ENCODE measurements around the gene SPATA9.
"Not testable (repeated sequence)": the region's sequence is repeated elsewhere in the genome, so short reads cannot be mapped to it uniquely, and the experiment has no call there.

Gene SPATA9

GRCh38 chr5:95649842-95650620 lies 32.8 kb downstream of the SPATA9 start:
- Mint-ChIP-seq H3K4me3 (no peak overlapping the region), H3K9me3 (no peaks in the 10 kb centered on the region), H3K27ac (no peak overlapping the region), H3K27me3 (no peaks in the 10 kb centered on the region), H3K36me3 (peaks cover 7% of the 10 kb centered on the region), H3K4me1 (no peaks in the 10 kb centered on the region)
- DNase-seq (ENCODE audit: low spot score in 2 of 2): no peak
- ATAC-seq (ENCODE audit: low read depth): no peak

DNA sequence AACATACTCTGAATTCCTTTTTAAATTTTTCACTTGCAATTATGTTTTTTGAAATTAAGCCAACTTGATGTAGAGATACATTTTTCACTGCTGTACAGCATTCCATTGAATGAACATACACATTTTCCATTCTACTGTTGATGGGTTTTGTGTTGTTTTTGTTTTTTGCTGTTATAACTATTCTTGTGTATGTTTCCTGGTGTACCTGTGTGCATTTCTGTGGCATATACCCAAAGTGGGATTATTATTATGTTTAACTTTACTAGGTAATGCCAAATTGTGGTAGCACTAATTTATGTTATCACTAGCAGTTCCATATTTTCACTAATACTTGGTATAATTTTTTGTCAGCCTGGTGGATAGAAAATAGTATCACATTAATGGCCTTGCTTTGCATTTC lies 33.5 kb downstream of the SPATA9 start:
- Mint-ChIP-seq H3K36me3 (peaks cover 5% of the 10 kb centered on the region), H3K4me3 (no peak overlapping the region), H3K4me1 (peaks cover 2% of the 10 kb centered on the region), H3K9me3 (no peaks in the 10 kb centered on the region), H3K27ac (no peak overlapping the region), H3K27me3 (no peaks in the 10 kb centered on the region)
- no peak for DNase-seq (ENCODE audit: low spot score in 2 of 2)
- ATAC-seq (ENCODE audit: low read depth): no peak

GRCh38 chr5:95647886-95648860 lies 34.6 kb downstream of the SPATA9 start:
- no peak for DNase-seq (ENCODE audit: low spot score in 2 of 2)
- no peak for ATAC-seq (ENCODE audit: low read depth)
- Mint-ChIP-seq H3K4me3 (no peak overlapping the region), H3K27me3 (no peaks in the 10 kb centered on the region), H3K27ac (no peak overlapping the region), H3K36me3 (peaks cover 5% of the 10 kb centered on the region), H3K4me1 (peaks cover 6% of the 10 kb centered on the region), H3K9me3 (no peaks in the 10 kb centered on the region)

GRCh38 chr5:95646569-95647431 lies 36.0 kb downstream of the SPATA9 start, which contains the start of gene RFESD:
RFESD (plus strand) TSS chr5:95646777; CDS start chr5:95652272, 5,495 bp downstream.
- peak within 1 kb of the TSS; percentile 87 for H3K4me3 Mint-ChIP-seq
- H3K36me3 Mint-ChIP-seq: no peaks in the 10 kb centered on the region
- no peaks in the 10 kb centered on the region for H3K27me3 Mint-ChIP-seq
- peak; percentile 92 for ATAC-seq (ENCODE audit: low read depth)
- peak; percentile 92 to 93 for DNase-seq (ENCODE audit: low spot score in 2 of 2)
- H3K4me1 Mint-ChIP-seq: peaks cover 6% of the 10 kb centered on the region
- H3K9me3 Mint-ChIP-seq: no peaks in the 10 kb centered on the region
- H3K27ac Mint-ChIP-seq: peak within 1 kb of the TSS; percentile 72

GRCh38 chr5:95646226-95646568 lies 36.6 kb downstream of the SPATA9 start:
- not testable (repeated sequence) for H3K36me3 Mint-ChIP-seq; H3K4me1 Mint-ChIP-seq; DNase-seq (ENCODE audit: low spot score in 2 of 2); H3K27me3 Mint-ChIP-seq; H3K9me3 Mint-ChIP-seq; ATAC-seq (ENCODE audit: low read depth)
- H3K4me3 Mint-ChIP-seq: peak overlapping the region; percentile 87
- H3K27ac Mint-ChIP-seq: peak overlapping the region; percentile 72

GRCh38 chr5:95644351-95645042 lies 38.3 kb downstream of the SPATA9 start:
- ATAC-seq (ENCODE audit: low read depth) (peak; percentile 14), DNase-seq (ENCODE audit: low spot score in 2 of 2) (peak; percentile 26 to 38)
- H3K36me3 Mint-ChIP-seq: no peaks in the 10 kb centered on the region
- peaks cover 6% of the 10 kb centered on the region for H3K4me1 Mint-ChIP-seq
- no peak overlapping the region for H3K4me3 Mint-ChIP-seq
- no peaks in the 10 kb centered on the region for H3K27me3 Mint-ChIP-seq
- H3K27ac Mint-ChIP-seq: peak overlapping the region; percentile 72
- H3K9me3 Mint-ChIP-seq: no peaks in the 10 kb centered on the region

DNA sequence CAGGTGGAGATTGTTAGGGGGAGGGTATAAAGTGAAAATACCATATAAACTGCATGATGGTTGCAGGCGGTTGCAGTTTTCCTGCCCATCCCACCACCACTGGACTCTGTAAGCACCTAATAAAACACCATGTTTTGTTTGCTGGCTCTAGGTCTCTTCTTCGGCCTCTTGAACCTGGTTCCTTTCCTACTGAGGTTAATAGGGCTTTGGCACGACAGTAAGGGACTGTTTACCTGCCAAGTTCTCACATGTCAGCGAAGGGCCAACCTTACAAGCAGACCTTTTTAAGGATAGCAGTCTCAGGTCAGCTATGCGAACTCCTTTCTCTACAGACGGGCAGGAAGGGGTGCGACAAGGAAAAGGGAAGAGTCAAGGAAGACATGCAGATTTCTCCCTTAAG lies 39.6 kb downstream of the SPATA9 start:
- Mint-ChIP-seq H3K27ac (no peak overlapping the region), H3K4me3 (no peak overlapping the region), H3K27me3 (peaks cover 3% of the 10 kb centered on the region), H3K9me3 (no peaks in the 10 kb centered on the region), H3K4me1 (peaks cover 6% of the 10 kb centered on the region), H3K36me3 (no peaks in the 10 kb centered on the region)
- DNase-seq (ENCODE audit: low spot score in 2 of 2): no peak
- ATAC-seq (ENCODE audit: low read depth): no peak

GRCh38 chr5:95641741-95642220 lies 41.0 kb downstream of the SPATA9 start:
- Mint-ChIP-seq H3K27me3 (peaks cover 3% of the 10 kb centered on the region), H3K4me1 (peaks cover 6% of the 10 kb centered on the region), H3K4me3 (no peak overlapping the region)

DNA sequence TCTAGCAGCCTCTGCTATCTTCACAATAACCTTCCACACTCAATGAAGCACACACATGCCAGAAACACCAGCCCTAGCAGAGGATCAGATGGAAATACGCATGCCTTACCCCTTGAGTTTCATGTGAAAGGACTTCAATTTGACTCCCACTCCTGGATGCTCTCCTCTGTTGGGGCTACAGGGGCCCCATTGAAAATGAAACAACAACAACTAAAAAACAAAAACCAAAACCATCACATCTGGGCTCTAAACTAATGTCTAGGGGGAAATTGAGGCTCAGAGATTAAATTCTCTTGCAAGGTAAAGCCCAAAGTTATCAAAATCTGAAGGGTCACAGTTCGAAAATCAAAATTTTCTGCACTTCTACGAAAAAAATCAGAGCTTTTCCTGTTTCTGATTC lies 44.2 kb downstream of the SPATA9 start:
- DNase-seq (ENCODE audit: low spot score in 2 of 2): no peak
- Mint-ChIP-seq H3K4me3 (no peak overlapping the region), H3K27ac (no peak overlapping the region), H3K9me3 (no peaks in the 10 kb centered on the region), H3K4me1 (no peaks in the 10 kb centered on the region), H3K27me3 (peaks cover 3% of the 10 kb centered on the region), H3K36me3 (no peaks in the 10 kb centered on the region)
- ATAC-seq (ENCODE audit: low read depth): no peak

More at GRCh38 chr5:95641741-95642220, 41.0 kb downstream of the SPATA9 start:
- Mint-ChIP-seq H3K27ac (no peak overlapping the region), H3K9me3 (no peaks in the 10 kb centered on the region), H3K36me3 (no peaks in the 10 kb centered on the region)
- DNase-seq (ENCODE audit: low spot score in 2 of 2) (no peak), ATAC-seq (ENCODE audit: low read depth) (no peak)

- H3K27me3 Mint-ChIP-seq: peaks cover 3% of the 10 kb centered on the region
- DNase-seq (ENCODE audit: low spot score in 2 of 2): no peak
Measured at GRCh38 chr5:95634081-95634480, 48.7 kb downstream of the SPATA9 start.

DNA sequence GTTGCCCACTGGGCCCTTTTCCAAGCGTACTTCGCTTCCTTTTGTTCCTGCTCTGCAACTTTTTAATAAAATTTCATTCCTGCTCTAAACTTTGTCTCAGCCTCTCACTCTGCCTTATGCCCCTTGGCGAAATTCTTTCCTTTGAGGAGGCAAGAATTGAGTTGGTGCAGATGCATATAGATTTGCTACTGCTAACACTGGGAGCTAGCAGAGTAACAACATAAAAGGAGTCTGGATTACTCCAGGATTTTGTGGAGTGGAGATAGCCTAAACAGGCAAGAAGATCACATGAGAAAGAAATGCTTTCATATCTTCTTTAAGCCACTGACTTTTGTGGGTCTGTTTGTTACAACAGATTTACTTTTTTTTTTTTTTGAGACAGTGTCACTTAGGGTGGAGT lies 49.1 kb downstream of the SPATA9 start:
- Mint-ChIP-seq H3K27me3 (peaks cover 3% of the 10 kb centered on the region), H3K9me3 (no peaks in the 10 kb centered on the region), H3K27ac (no peak overlapping the region), H3K4me1 (peaks cover 8% of the 10 kb centered on the region), H3K36me3 (peaks cover 3% of the 10 kb centered on the region), H3K4me3 (no peak overlapping the region)
- no peak for ATAC-seq (ENCODE audit: low read depth)
- DNase-seq (ENCODE audit: low spot score in 2 of 2): no peak

More at GRCh38 chr5:95634081-95634480, 48.7 kb downstream of the SPATA9 start:
- H3K36me3 Mint-ChIP-seq: peaks cover 3% of the 10 kb centered on the region
- no peaks in the 10 kb centered on the region for H3K9me3 Mint-ChIP-seq
- ATAC-seq (ENCODE audit: low read depth): no peak
- no peak overlapping the region for H3K27ac Mint-ChIP-seq
- H3K4me1 Mint-ChIP-seq: peaks cover 8% of the 10 kb centered on the region
- no peak overlapping the region for H3K4me3 Mint-ChIP-seq

GRCh38 chr5:95632942-95633341 lies 49.8 kb downstream of the SPATA9 start:
- not testable (repeated sequence) for DNase-seq (ENCODE audit: low spot score in 2 of 2); ATAC-seq (ENCODE audit: low read depth); H3K36me3 Mint-ChIP-seq; H3K27me3 Mint-ChIP-seq; H3K4me3 Mint-ChIP-seq; H3K9me3 Mint-ChIP-seq; H3K4me1 Mint-ChIP-seq; H3K27ac Mint-ChIP-seq
